ENCODE data around the gene ANP32D.
"Not testable (repeated sequence)": the region's sequence is repeated elsewhere in the genome, so short reads cannot be mapped to it uniquely, and the experiment has no call there.

The ANP32D gene

DNA sequence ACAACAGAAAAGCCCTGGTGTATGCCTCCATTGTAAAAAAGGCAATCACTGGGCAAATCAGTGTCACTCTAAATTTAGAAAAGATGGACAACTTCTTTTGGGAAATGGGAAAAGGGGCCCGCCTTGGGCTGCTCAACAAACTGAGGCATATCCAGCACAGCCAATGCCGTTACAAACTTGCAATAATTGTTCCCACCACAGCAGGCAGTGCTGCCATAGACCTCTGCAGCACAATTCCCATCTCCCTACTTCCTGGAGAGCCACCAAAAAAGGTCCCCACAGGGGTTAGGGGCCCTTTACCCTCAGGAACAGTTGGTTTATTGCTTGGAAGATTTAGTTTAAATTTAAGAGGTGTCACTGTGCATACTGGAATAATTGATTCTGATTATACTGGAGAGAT is 36.6 kb downstream of the ANP32D start:
- DNase-seq = no peak

DNA sequence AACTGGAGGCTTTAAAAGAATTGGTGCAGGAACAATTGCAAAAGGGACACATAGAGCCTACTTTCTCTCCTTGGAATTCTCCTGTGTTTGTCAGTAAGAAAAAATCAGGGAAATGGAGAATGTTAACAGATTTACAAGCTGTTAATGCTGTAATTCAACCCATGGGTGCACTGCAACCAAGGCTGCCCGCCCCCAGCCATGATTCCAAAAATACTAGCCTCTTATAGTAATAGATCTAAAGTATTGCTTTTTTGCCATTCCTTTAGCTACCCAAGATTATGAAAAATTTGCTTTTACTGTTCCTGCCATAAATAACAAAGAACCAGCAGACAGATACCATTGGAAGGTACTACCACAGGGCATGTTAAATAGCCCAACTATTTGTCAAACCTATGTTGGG is 37.8 kb downstream of the ANP32D start:
- no peak for DNase-seq

DNA sequence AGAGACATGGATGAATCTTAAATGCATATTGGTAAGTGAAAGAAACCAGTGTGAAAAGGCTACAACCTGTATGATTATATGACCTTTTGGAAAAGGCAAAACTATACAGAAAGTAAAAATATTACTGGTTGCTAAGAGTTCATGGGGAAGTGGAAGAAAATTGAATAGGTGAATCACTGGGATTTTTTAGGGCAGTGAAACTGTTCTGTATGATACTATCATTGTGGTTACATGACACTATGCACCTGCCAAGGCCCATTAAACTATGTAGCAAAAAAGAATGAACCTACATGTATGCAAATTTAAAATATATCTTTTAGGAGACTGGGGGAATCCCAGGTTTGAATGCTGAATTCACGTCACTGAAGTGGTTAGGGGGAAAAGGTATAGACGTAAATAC is 40.5 kb downstream of the ANP32D start:
- DNase-seq = no peak

DNA sequence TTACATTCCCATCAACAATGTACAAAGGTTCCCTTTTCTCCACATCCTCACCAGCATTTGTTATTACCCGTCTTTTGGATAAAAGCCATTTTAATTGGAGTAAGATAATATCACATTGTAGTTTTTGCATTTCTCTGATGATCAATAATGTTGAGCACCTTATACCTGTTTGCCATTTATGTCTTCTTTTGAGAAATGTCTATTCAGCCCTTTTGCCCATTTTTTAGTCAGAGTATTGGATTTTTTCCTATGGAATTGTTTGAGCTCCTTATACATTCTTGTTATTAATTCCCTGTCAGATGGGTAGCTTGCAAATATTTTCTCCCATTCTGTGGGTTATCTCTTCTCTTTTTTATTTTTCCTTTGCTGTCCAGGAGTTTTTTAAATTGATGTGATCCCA is 42.4 kb downstream of the ANP32D start:
- no peak for DNase-seq

DNA sequence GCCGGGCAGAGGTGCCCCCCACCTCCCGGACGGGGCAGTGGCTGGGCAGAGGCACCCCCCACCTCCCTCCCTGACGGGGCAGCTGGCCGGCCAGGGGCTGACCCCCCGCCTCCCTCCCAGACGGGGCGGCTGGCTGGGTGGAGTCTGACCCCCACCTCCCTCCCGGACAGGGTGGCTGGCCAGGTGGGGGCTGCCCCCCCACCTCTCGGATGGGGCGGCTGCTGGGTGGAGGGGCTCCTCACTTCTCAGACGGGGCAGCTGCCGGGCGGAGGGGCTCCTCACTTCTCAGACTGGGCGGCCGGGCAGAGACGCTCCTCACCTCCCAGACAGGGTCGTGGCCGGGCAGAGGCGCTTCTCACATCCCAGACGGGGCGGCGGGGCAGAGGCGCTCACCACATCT is 48.0 kb downstream of the ANP32D start:
- not testable (repeated sequence) for DNase-seq

Measured in NCI-H510A treated with DMSO at 0.1 percent for 48 hours (cell line).